GM12878 (cell line): ENCODE measurements around the gene TPH2. TPM values are rescaled to one million over a fixed set of nuclear protein-coding genes. Genes with fewer than 3 reads are reported as not detected.

Experiments
- ATAC-seq: fragments of 200-7000 bp; cut with Tn5 transposase; 3 replicates; pipeline ENCODE4 v1.9.1; 2020; ENCODE audit warnings: mild to moderate bottlenecking, moderate library complexity
- BruUV-seq: library from RNA; stranded (reverse); fragments of 400-500 nt; replicated peaks from 2 replicates; lab custom pipeline; 2021; lab: Mats Ljungman, UMichigan
- CTCF ChIA-PET: fragments of 300-600 bp; sonication (Branson Sonifier 250); formaldehyde crosslinking; extraction: SDS; loops from one replicate; lab custom pipeline; 2021; ENCODE audit warnings: inconsistent platforms; lab: Yijun Ruan, JAX
- POLR2A ChIA-PET: fragments of 350-600 bp; formaldehyde crosslinking; extraction: SDS; loops from one replicate; lab custom pipeline; 2021; ENCODE audit warnings: inconsistent platforms; lab: Charles Lee
- RAD21 ChIA-PET: fragments of 300-600 bp; sonication (Branson Sonifier 250); formaldehyde crosslinking; loops from one replicate; lab custom pipeline; 2023; ENCODE audit warnings: antibody characterized with exemption; ENCODE audit not compliant: unreplicated experiment; lab: Charles Lee
- SMC1A ChIA-PET: fragments of 300-600 bp; sonication (Branson Sonifier 250); formaldehyde crosslinking; loops from one replicate; lab custom pipeline; 2023; ENCODE audit not compliant: unreplicated experiment, uncharacterized antibody; lab: Charles Lee
- DNase-seq: peaks from one replicate; pipeline ENCODE4 v3.0.0-alpha.2; 2011; ENCODE audit warnings: low read depth, low spot score
- FAIRE-seq: peaks from 3 replicates; lab custom pipeline; 2011; peaks lifted over from hg19 to GRCh38; lab: Jason Lieb, UNC
- H2AFZ ChIP-seq: 2 replicates; pipeline ENCODE4 v1.6.0; 2011; ENCODE audit warnings: low read depth, low read length, control low read depth; ENCODE audit not compliant: control insufficient read depth
- H3K27ac ChIP-seq: 2 replicates; pipeline ENCODE4 v1.5.1; 2011; ENCODE audit warnings: control low read depth; ENCODE audit not compliant: control insufficient read depth, insufficient read depth
- H3K27me3 ChIP-seq, 2 experiments: replicated peaks in 1 of 2; 2 replicates each; pipeline versions ENCODE4 v1.6.0 to v1.6.1; 2011; ENCODE audit warnings: low read length in 1 of 2; ENCODE audit not compliant: control insufficient read depth in 2 of 2, insufficient read depth in 2 of 2
- H3K36me3 ChIP-seq, 2 experiments: 2 replicates each; pipeline ENCODE4 v1.5.1; 2011; ENCODE audit warnings: low read length in 1 of 2; ENCODE audit not compliant: control insufficient read depth in 2 of 2, insufficient read depth in 2 of 2
- H3K4me1 ChIP-seq: 2 replicates; pipeline ENCODE4 v1.6.1; 2011; ENCODE audit warnings: mild to moderate bottlenecking, low read length, moderate library complexity, mixed read lengths; ENCODE audit not compliant: control insufficient read depth, insufficient read depth
- H3K4me2 ChIP-seq: 2 replicates; pipeline ENCODE4 v1.6.0; 2011; ENCODE audit warnings: control low read depth; ENCODE audit not compliant: control insufficient read depth, insufficient read depth
- H3K4me3 ChIP-seq: fragments of 200-600 bp; sonication (generic); 2 replicates; pipeline ENCODE4 v1.5.1; 2016
- H3K79me2 ChIP-seq: 2 replicates; pipeline ENCODE4 v1.6.0; 2011; ENCODE audit warnings: low read length; ENCODE audit not compliant: control insufficient read depth, insufficient read depth
- H3K9ac ChIP-seq: 2 replicates; pipeline ENCODE4 v1.8.0; 2011; ENCODE audit warnings: low read length, control low read depth, mixed read lengths; ENCODE audit not compliant: control insufficient read depth, insufficient read depth
- H3K9me3 ChIP-seq: replicated peaks from 3 replicates; pipeline ENCODE4 v1.5.1; 2011; ENCODE audit warnings: mild to moderate bottlenecking, low read length; ENCODE audit not compliant: control insufficient read depth, insufficient read depth
- H4K20me1 ChIP-seq: 2 replicates; pipeline ENCODE4 v1.6.0; 2011; ENCODE audit not compliant: control insufficient read depth, insufficient read depth
- EZH2 ChIP-seq: IDR thresholded peaks from 2 replicates; pipeline ENCODE4 v1.6.1; 2012; ENCODE audit warnings: low read depth, mild to moderate bottlenecking, control low read depth, inconsistent platforms, low read length, borderline replicate concordance; ENCODE audit not compliant: control insufficient read depth
- IKZF1 ChIP-seq: fragments of 450-650 bp; conservative IDR thresholded peaks from 2 replicates; pipeline ENCODE4 v1.6.1; 2017; ENCODE audit warnings: antibody characterized with exemption, mild to moderate bottlenecking
- IKZF2 ChIP-seq, 2 experiments: fragments of 450-650 bp; IDR thresholded peaks; 2 replicates each; pipeline ENCODE4 v1.6.1; 2017; ENCODE audit warnings: mild to moderate bottlenecking in 2 of 2, moderate library complexity in 2 of 2
- PML ChIP-seq: IDR thresholded peaks from 2 replicates; pipeline ENCODE4 v1.6.1; 2012; ENCODE audit warnings: low read length, inconsistent platforms
- POU2F2 ChIP-seq: IDR thresholded peaks from 3 replicates; pipeline ENCODE4 v1.6.1; 2011; ENCODE audit warnings: low read depth, mild to moderate bottlenecking, low read length, borderline replicate concordance
- RAD21 ChIP-seq: IDR thresholded peaks from 2 replicates; pipeline ENCODE4 v1.6.1; 2011; ENCODE audit warnings: mild to moderate bottlenecking, low read depth, low read length, moderate library complexity; ENCODE audit not compliant: insufficient read depth
- SMARCA5 ChIP-seq: fragments of 450-650 bp; IDR thresholded peaks from 2 replicates; pipeline ENCODE4 v1.6.1; 2017; ENCODE audit warnings: mild to moderate bottlenecking
- SUZ12 ChIP-seq: fragments of 200-600 bp; sonication (generic); IDR thresholded peaks from one replicate; pipeline ENCODE4 v1.6.1; 2018; ENCODE audit warnings: antibody characterized with exemption, mild to moderate bottlenecking; ENCODE audit not compliant: unreplicated experiment
- TAF1 ChIP-seq: IDR thresholded peaks from 2 replicates; pipeline ENCODE4 v1.6.1; 2011; ENCODE audit warnings: mild to moderate bottlenecking, low read depth, low read length, borderline replicate concordance
- TCF7 ChIP-seq: IDR thresholded peaks from 2 replicates; pipeline ENCODE4 v1.6.1; 2014; ENCODE audit warnings: antibody characterized with exemption, borderline replicate concordance
- ZBTB33 ChIP-seq: fragments of 450-650 bp; IDR thresholded peaks from 2 replicates; pipeline ENCODE4 v1.6.1; 2017; ENCODE audit warnings: mild to moderate bottlenecking
- ZNF622 ChIP-seq: fragments of 450-650 bp; IDR thresholded peaks from 2 replicates; pipeline ENCODE4 v1.6.1; 2017; ENCODE audit warnings: mild to moderate bottlenecking, inconsistent platforms
- WGBS: methylation state at CpG from one replicate; pipeline ENCODE4 v1.1.6; 2016; ENCODE audit warnings: low lambda C conversion rate; ENCODE audit not compliant: insufficient replicate concordance, insufficient coverage; ENCODE audit errors: missing lambda C conversion rate; 5-methylcytosine and 5-hydroxymethylcytosine counted together
- in situ Hi-C: fragments of 300-500 bp; cut with MboI; formaldehyde crosslinking; loops from 9 replicates; pipeline ENCODE4 v1.14.3; 2018; ENCODE audit warnings: mixed read lengths
- intact Hi-C: fragments of 100-400 bp; cut with micrococcal nuclease; formaldehyde crosslinking; loops from one replicate; pipeline ENCODE4 v1.14.2; 2022; ENCODE audit not compliant: unreplicated experiment
- polyA plus RNA-seq, 11 experiments: library from polyadenylated mRNA; depleted of rRNA in 4 of 11; unstranded in 6 of 11; stranded (reverse) in 5 of 11; fragments of >200 nt; fragmentation: Nextera tagmentation in 4 of 11; fragmentation: Illumina TruSeq in 1 of 11; extraction: Ambion mirVana in 4 of 11; extraction: Trizol in 1 of 11; gene quantifications; 1 replicate in 1 of 11; 2 replicates in 10 of 11; pipeline versions ENCODE4 v1.2.1 to v1.2.3, GENCODE V29; 2011 to 2016; ENCODE audit warnings: inconsistent platforms in 2 of 11, missing spikeins in 2 of 11, low read depth in 1 of 11
- total RNA-seq, 4 experiments: library from RNA; depleted of rRNA in 3 of 4; stranded (reverse); fragments of >200 nt in 3 of 4; fragmentation: Illumina TruSeq in 1 of 4; extraction: Trizol in 1 of 4; gene quantifications; 2 replicates each; pipeline versions ENCODE4 v1.2.1 to v1.2.3, GENCODE V29; 2013 to 2021
- TF ChIP-seq, protein P1 (sequence below): fragments of 450-650 bp; IDR thresholded peaks from 2 replicates; pipeline ENCODE4 v1.6.1; 2017; ENCODE audit warnings: mild to moderate bottlenecking, low read depth, inconsistent platforms; ENCODE audit not compliant: poor library complexity, severe bottlenecking
- TF ChIP-seq, protein P2 (sequence below): fragments of 450-650 bp; IDR thresholded peaks from 2 replicates; pipeline ENCODE4 v1.6.1; 2016; ENCODE audit warnings: mild to moderate bottlenecking, moderate library complexity, borderline replicate concordance

TPH2 gene
- total and polyA plus RNA-seq, 10 of the 15 experiments (the other 5 are each of a cell fraction or from before 2014, with no cell fraction given): not detected

- TF ChIP-seq, protein P1, sequence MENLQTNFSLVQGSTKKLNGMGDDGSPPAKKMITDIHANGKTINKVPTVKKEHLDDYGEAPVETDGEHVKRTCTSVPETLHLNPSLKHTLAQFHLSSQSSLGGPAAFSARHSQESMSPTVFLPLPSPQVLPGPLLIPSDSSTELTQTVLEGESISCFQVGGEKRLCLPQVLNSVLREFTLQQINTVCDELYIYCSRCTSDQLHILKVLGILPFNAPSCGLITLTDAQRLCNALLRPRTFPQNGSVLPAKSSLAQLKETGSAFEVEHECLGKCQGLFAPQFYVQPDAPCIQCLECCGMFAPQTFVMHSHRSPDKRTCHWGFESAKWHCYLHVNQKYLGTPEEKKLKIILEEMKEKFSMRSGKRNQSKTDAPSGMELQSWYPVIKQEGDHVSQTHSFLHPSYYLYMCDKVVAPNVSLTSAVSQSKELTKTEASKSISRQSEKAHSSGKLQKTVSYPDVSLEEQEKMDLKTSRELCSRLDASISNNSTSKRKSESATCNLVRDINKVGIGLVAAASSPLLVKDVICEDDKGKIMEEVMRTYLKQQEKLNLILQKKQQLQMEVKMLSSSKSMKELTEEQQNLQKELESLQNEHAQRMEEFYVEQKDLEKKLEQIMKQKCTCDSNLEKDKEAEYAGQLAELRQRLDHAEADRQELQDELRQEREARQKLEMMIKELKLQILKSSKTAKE: no peak
- TF ChIP-seq, protein P2, sequence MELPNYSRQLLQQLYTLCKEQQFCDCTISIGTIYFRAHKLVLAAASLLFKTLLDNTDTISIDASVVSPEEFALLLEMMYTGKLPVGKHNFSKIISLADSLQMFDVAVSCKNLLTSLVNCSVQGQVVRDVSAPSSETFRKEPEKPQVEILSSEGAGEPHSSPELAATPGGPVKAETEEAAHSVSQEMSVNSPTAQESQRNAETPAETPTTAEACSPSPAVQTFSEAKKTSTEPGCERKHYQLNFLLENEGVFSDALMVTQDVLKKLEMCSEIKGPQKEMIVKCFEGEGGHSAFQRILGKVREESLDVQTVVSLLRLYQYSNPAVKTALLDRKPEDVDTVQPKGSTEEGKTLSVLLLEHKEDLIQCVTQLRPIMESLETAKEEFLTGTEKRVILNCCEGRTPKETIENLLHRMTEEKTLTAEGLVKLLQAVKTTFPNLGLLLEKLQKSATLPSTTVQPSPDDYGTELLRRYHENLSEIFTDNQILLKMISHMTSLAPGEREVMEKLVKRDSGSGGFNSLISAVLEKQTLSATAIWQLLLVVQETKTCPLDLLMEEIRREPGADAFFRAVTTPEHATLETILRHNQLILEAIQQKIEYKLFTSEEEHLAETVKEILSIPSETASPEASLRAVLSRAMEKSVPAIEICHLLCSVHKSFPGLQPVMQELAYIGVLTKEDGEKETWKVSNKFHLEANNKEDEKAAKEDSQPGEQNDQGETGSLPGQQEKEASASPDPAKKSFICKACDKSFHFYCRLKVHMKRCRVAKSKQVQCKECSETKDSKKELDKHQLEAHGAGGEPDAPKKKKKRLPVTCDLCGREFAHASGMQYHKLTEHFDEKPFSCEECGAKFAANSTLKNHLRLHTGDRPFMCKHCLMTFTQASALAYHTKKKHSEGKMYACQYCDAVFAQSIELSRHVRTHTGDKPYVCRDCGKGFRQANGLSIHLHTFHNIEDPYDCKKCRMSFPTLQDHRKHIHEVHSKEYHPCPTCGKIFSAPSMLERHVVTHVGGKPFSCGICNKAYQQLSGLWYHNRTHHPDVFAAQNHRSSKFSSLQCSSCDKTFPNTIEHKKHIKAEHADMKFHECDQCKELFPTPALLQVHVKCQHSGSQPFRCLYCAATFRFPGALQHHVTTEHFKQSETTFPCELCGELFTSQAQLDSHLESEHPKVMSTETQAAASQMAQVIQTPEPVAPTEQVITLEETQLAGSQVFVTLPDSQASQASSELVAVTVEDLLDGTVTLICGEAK: no peak
- TF ChIP-seq TCF7 (no peak), IKZF1 (no peak)
Measured at GRCh38 chr12:72015895-72016294, 77.2 kb downstream of the TPH2 start (continued).

DNA sequence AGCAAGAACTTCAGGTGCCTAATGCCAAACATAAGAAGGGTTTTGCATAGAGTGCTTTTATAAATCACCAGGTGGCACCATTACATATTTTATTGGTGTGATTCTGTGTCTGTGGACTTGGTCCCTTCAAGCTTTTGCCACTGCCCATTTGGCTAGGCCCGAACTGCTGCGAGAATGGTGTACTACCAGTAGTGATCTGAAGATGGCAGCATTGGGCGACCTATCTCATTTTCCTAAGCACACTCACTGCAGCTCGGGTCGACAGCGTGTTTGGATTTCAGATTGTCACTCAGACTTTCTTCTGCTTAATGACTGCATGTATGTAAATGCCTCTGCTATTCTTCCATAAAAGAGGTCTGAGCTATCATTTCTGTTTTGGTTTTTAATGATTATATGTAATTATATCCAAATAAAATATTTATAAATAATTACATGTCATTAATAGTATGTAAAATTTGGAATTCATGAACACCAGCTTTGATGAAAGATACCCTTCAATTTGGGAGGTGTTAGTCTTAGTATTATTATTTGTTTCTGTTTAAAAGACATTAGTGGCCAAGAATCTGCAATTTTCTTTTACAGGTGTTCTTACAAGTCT lies 78.5 kb downstream of the TPH2 start:
- BruUV-seq: no TSS peak
- no peak for TF ChIP-seq ZNF622
- no peak for TF ChIP-seq IKZF2 (IDR thresholded peaks at IDR 0.05)
- TF ChIP-seq EZH2: no peak
- TF ChIP-seq POU2F2: no peak
- no peak for TF ChIP-seq SMARCA5
- no peak for TF ChIP-seq PML
- no peak for TF ChIP-seq TAF1
- no peak for TF ChIP-seq ZBTB33
- no peak for TF ChIP-seq SUZ12
- peak; percentile 84 for TF ChIP-seq RAD21

More for the DNA sequence above, 78.5 kb downstream of the TPH2 start:
- ChIA-PET POLR2A (no interaction called here), SMC1A (interaction anchor here (0.6 to 1.3 kb wide), 2 partner anchors 9 to 1723 kb away, joined by 3 to 4 read pairs; no protein-coding TSS in a partner anchor), CTCF (interaction anchor here (0.7 to 2.5 kb wide), 16 partner anchors 9 to 329 kb away, joined by 3 to 10 read pairs (median 4); no protein-coding TSS in a partner anchor), RAD21 (interaction anchor here (1.2 to 2.0 kb wide), 4 partner anchors 9 to 329 kb away, joined by 3 to 6 read pairs (median 4); no protein-coding TSS in a partner anchor)
- Histone ChIP-seq H3K4me2 (no peak overlapping the region), H2AFZ (no peak overlapping the region), H3K9me3 (no peaks in the 10 kb centered on the region), H3K4me3 (no peak overlapping the region), H3K27ac (no peak overlapping the region), H3K9ac (no peak overlapping the region), H3K27me3 (no peaks in the 10 kb centered on the region), H3K4me1 (no peaks in the 10 kb centered on the region), H4K20me1 (no peaks in the 10 kb centered on the region), H3K36me3 (no peaks in the 10 kb centered on the region), H3K79me2 (no peaks in the 10 kb centered on the region)
- intact Hi-C loops: loop anchor here (1.0 to 10.0 kb wide), 3 partner anchors 248 to 448 kb away; no protein-coding TSS in a partner anchor
- peak; percentile 42 for DNase-seq
- peak; percentile 98 for ATAC-seq
- in situ Hi-C loops: loop anchor here (10.0 kb wide), 1 partner anchor 268 kb away; no protein-coding TSS in a partner anchor
- 3% methylated on average over 6 of the region's 6 CpGs for WGBS
- peak; percentile 83 for FAIRE-seq
